ENCODE data around the gene RAET1G. TPM values are rescaled to one million over a fixed set of nuclear protein-coding genes. Genes with fewer than 3 reads are reported as not detected.
A peak's percentile ranks its signal among the peaks of the same experiment; 100 is the strongest.

RAET1G gene
- total RNA-seq, 1 experiment from 2014 or later, result 0.54 TPM

- no peaks in the 10 kb centered on the region for H3K9me3 Mint-ChIP-seq (ENCODE audit: low read depth, unreplicated experiment)
- H3K4me3 Mint-ChIP-seq (ENCODE audit: low read depth, unreplicated experiment), result no peak overlapping the region
- intact Hi-C loops (cut with micrococcal nuclease; ENCODE audit: unreplicated experiment), result loop anchor here (5.0 kb wide), 1 partner anchor 42 kb away; no protein-coding TSS in a partner anchor
- peaks cover 8% of the 10 kb centered on the region for H3K27me3 Mint-ChIP-seq (ENCODE audit: unreplicated experiment)
- no peak for DNase-seq
- CTCF ChIA-PET, result interaction anchor here (1.1 kb wide), 1 partner anchor 68 kb away, joined by 4 read pairs; no protein-coding TSS in a partner anchor
- TF ChIP-seq CTCF (IDR thresholded peaks at IDR 0.05; ENCODE audit: unreplicated experiment), result no peak
- H3K4me1 Mint-ChIP-seq (ENCODE audit: low read depth, unreplicated experiment), result peaks cover 47% of the 10 kb centered on the region
- no TSS peak for BruUV-seq (replicated peaks)
- no peak overlapping the region for H3K27ac Mint-ChIP-seq (ENCODE audit: unreplicated experiment)
- no peaks in the 10 kb centered on the region for H3K36me3 Mint-ChIP-seq (ENCODE audit: insufficient read depth, unreplicated experiment)
Observed at GRCh38 chr6:149898966-149899365, 24.0 kb downstream of the RAET1G start.

- Mint-ChIP-seq H3K27me3 (ENCODE audit: unreplicated experiment) (peaks cover 8% of the 10 kb centered on the region), H3K9me3 (ENCODE audit: low read depth, unreplicated experiment) (no peaks in the 10 kb centered on the region), H3K36me3 (ENCODE audit: insufficient read depth, unreplicated experiment) (no peaks in the 10 kb centered on the region), H3K4me1 (ENCODE audit: low read depth, unreplicated experiment) (peaks cover 47% of the 10 kb centered on the region), H3K4me3 (ENCODE audit: low read depth, unreplicated experiment) (peak within 1 kb of the TSS; percentile 22), H3K27ac (ENCODE audit: unreplicated experiment) (peak within 1 kb of the TSS; percentile 52)
- TF ChIP-seq CTCF (IDR thresholded peaks at IDR 0.05; ENCODE audit: unreplicated experiment), result no peak
- CTCF ChIA-PET, result interaction anchor here (1.1 kb wide), 1 partner anchor 67 kb away, joined by 4 read pairs; no protein-coding TSS in a partner anchor
- intact Hi-C loops (cut with micrococcal nuclease; ENCODE audit: unreplicated experiment), result loop anchor here (5.0 kb wide), 1 partner anchor 41 kb away; no protein-coding TSS in a partner anchor
- DNase-seq, result peak; percentile 13
- BruUV-seq (replicated peaks), result no TSS peak
Observed at GRCh38 chr6:149897855-149898744, 24.8 kb downstream of the RAET1G start, which contains the start of gene RAET1E. TSS of gene RAET1E (minus strand) at chr6:149898113. CDS start at chr6:149890901, 7,212 bp downstream.

- intact Hi-C loops (cut with micrococcal nuclease; ENCODE audit: unreplicated experiment), result loop anchor here (5.0 kb wide), 1 partner anchor 40 kb away; no protein-coding TSS in a partner anchor
- no peak for TF ChIP-seq CTCF (IDR thresholded peaks at IDR 0.05; ENCODE audit: unreplicated experiment)
- peak overlapping the region; percentile 22 for H3K4me3 Mint-ChIP-seq (ENCODE audit: low read depth, unreplicated experiment)
- H3K27ac Mint-ChIP-seq (ENCODE audit: unreplicated experiment), result peak overlapping the region; percentile 52
- no peaks in the 10 kb centered on the region for H3K36me3 Mint-ChIP-seq (ENCODE audit: insufficient read depth, unreplicated experiment)
- H3K4me1 Mint-ChIP-seq (ENCODE audit: low read depth, unreplicated experiment), result peaks cover 47% of the 10 kb centered on the region
- DNase-seq, result peak; percentile 19
- CTCF ChIA-PET, result no interaction called here
- H3K27me3 Mint-ChIP-seq (ENCODE audit: unreplicated experiment), result peaks cover 8% of the 10 kb centered on the region
- BruUV-seq (replicated peaks), result no TSS peak
- H3K9me3 Mint-ChIP-seq (ENCODE audit: low read depth, unreplicated experiment), result no peaks in the 10 kb centered on the region
Observed at GRCh38 chr6:149897015-149897697, 25.8 kb downstream of the RAET1G start.

GRCh38 chr6:149896491-149896890 is 26.4 kb downstream of the RAET1G start:
- Mint-ChIP-seq H3K4me1 (ENCODE audit: low read depth, unreplicated experiment) (peaks cover 48% of the 10 kb centered on the region), H3K27ac (ENCODE audit: unreplicated experiment) (no peak overlapping the region), H3K9me3 (ENCODE audit: low read depth, unreplicated experiment) (no peaks in the 10 kb centered on the region), H3K27me3 (ENCODE audit: unreplicated experiment) (peaks cover 8% of the 10 kb centered on the region), H3K4me3 (ENCODE audit: low read depth, unreplicated experiment) (no peak overlapping the region), H3K36me3 (ENCODE audit: insufficient read depth, unreplicated experiment) (no peaks in the 10 kb centered on the region)
- BruUV-seq (replicated peaks), result no TSS peak
- CTCF ChIA-PET, result no interaction called here
- intact Hi-C loops (cut with micrococcal nuclease; ENCODE audit: unreplicated experiment), result loop anchor here (5.0 kb wide), 1 partner anchor 39 kb away; no protein-coding TSS in a partner anchor
- no peak for DNase-seq
- no peak for TF ChIP-seq CTCF (IDR thresholded peaks at IDR 0.05; ENCODE audit: unreplicated experiment)

Measured in Calu3 (cell line).